ENCODE data around the gene NRG3.
"Not testable (repeated sequence)": the region's sequence is repeated elsewhere in the genome, so short reads cannot be mapped to it uniquely, and the experiment has no call there.

DNA sequence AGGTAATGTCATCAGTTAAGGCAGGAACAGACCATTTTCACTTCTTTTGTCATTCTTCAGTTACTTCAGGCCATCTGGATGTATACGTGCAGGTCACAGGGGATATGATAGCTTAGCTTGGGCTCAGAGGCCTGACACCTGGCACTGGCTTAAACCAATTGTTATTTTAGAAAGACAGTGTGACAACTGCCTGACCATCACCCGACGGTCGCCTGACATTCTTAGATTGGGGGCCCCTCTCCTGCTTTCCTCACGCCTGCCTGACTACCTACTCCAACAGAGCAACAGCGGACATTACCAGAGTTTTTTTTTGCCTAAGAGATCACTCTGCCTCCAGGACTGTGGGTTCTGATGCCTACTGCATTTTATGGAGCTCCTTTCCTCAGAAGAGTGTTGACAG, 803.5 kb downstream of the NRG3 start:
- not testable (repeated sequence) for TF ChIP-seq POLR2A (IDR thresholded peaks at IDR 0.05)
- TF ChIP-seq, protein P1, sequence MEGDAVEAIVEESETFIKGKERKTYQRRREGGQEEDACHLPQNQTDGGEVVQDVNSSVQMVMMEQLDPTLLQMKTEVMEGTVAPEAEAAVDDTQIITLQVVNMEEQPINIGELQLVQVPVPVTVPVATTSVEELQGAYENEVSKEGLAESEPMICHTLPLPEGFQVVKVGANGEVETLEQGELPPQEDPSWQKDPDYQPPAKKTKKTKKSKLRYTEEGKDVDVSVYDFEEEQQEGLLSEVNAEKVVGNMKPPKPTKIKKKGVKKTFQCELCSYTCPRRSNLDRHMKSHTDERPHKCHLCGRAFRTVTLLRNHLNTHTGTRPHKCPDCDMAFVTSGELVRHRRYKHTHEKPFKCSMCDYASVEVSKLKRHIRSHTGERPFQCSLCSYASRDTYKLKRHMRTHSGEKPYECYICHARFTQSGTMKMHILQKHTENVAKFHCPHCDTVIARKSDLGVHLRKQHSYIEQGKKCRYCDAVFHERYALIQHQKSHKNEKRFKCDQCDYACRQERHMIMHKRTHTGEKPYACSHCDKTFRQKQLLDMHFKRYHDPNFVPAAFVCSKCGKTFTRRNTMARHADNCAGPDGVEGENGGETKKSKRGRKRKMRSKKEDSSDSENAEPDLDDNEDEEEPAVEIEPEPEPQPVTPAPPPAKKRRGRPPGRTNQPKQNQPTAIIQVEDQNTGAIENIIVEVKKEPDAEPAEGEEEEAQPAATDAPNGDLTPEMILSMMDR (IDR thresholded peaks at IDR 0.05), result not testable (repeated sequence)
